Inferior parietal cortex (tissue), 1 donor: ENCODE measurements around the gene AAK1.
A peak's percentile ranks its signal among the peaks of the same experiment; 100 is the strongest.
"Not testable (repeated sequence)": the region's sequence is repeated elsewhere in the genome, so short reads cannot be mapped to it uniquely, and the experiment has no call there.

ENCODE experiments used
- DNase-seq: peaks from one replicate; pipeline ENCODE4 v3.0.0-alpha.2; 2016; ENCODE audit errors: extremely low spot score

AAK1 gene

GRCh38 chr2:69453475-69454129 lies 189.9 kb downstream of the AAK1 start:
- DNase-seq, result no peak

DNA sequence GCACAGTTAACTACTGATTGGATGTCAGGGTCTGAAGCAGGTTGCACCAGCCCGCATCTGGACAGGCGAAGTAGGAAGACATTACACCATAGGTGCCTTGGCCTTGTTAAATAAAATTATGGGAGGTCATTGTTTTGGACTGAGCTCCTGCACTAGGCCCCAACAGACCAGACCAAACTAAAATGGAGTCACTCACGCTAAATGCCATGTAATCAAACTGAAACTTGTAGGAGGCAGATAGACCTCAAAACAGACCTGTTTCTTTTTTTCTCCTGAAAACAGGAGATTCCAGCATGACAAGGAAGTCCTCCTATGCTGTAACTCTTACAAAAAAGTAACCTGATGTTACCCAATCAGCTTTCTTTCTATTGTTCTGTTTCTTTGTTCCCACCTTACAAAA lies 190.9 kb downstream of the AAK1 start:
- no peak for DNase-seq

GRCh38 chr2:69450735-69451416 lies 192.7 kb downstream of the AAK1 start:
- no peak for DNase-seq

DNA sequence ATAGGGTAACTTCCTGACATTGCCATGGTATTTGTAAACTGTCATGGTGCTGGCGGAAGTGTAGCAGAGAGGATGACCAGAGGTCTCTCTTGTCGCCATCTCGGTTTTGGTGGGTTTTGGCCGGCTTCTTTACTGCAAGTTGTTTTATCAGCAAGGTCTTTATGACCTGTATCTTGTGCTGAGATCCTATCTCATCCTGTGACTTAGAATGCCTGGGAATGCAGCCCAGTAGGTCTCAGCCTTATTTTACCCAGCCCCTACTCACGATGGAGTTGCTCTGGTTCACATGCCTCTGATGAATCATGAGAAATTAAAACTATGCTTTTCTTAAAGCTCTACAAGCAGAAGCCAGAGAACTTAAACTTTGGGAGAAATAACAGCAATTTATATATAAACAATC lies 193.6 kb downstream of the AAK1 start:
- DNase-seq, result no peak

GRCh38 chr2:69443673-69444072 lies 199.9 kb downstream of the AAK1 start:
- DNase-seq, result not testable (repeated sequence)

- not testable (repeated sequence) for DNase-seq
Observed at GRCh38 chr2:69439499-69439898, 204.0 kb downstream of the AAK1 start.

- DNase-seq, result no peak
Observed at GRCh38 chr2:69438580-69438979, 205.0 kb downstream of the AAK1 start.

DNA sequence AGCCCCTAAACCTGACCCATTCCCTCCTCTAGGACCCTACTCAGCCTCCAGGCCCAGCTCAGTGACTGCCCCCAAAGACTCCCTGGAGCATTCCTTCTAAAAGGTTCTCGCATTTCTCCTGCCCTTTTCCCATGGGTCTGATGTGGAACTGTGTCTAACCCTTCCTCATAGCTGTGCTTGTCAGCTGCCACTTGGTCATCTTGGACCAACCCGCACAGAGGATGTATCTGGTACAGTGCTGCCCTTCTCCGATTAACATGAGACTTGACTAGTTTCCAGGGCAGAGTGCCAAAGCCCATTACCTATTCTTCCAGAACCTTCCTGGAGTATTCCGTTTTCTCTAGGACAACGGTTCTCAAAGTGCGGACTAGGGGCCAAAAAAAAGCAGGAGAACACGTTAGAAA lies 205.8 kb downstream of the AAK1 start:
- DNase-seq, result no peak

DNA sequence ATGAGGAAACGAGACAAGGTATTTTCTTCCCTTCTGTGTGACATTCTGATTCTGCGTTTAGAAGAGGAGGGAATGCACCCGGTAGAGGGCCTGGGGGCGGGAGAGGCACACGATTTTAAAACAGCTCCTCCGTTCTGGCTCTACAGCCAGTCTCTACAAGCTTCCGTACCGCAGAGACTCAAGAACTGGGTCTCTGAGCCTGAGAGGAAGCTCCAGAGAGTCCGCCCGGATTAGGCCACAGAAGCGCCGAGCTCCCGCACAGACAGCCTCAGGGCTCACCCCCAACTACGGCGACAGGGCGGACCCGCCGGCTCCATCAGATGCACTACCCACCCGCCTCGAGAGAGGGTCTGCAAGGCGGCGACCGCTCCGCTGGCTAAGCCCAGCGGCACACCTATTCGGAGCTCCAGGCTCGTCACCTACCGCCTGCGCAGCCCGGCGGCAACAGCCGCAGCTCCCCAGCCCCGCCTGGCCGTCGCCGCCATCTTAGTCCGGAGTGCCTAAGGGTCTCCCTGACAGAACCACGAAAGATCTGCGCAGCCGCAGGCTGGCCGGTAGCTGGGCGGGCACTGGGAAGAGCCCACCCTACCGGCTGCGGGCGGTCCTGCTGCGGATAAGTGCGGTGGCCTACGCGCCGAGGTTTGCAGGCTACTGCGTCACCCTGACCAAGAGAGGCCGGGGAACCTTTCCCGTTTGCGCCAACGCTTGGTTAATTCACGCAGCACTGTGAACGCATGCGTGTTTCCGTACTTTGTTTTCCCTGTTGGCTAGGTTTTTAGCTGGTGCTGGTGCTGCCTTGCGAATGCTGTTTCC lies 206.4 kb downstream of the AAK1 start, which contains the start of gene NFU1:
Gene NFU1 (minus strand): TSS at position 498 of the 813 bp plus-strand sequence. CDS start 13 bp downstream, at position 485.
- peak; percentile 93 for DNase-seq

GRCh38 chr2:69436596-69436937 lies 207.0 kb downstream of the AAK1 start:
- no peak for DNase-seq

DNA sequence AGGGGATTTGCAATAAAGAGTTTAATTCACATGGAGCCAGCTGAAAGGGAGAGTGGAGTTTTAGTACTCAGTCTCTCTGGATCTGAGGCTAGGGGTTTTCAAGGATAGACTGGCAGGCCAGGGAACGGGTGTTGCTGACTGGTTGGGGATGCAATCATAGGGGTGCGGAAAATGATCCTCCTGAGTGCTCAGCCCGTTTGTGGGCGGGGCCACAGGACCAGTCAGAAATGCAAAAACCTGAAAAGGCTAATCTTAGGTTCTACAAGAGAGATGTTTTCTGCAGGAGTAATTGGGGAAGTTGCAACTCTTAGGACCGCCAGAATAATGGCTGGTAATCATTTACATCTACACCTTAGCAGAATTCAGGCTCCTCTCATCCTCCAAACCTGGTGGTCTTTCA lies 208.8 kb downstream of the AAK1 start:
- no peak for DNase-seq

- no peak for DNase-seq
Observed at GRCh38 chr2:69429491-69430183, 213.9 kb downstream of the AAK1 start.

- DNase-seq, result no peak
Observed at GRCh38 chr2:69428981-69429380, 214.6 kb downstream of the AAK1 start.

- DNase-seq, result no peak
Observed at GRCh38 chr2:69424419-69424818, 219.1 kb downstream of the AAK1 start.

- DNase-seq, result no peak
Observed at GRCh38 chr2:69422198-69422597, 221.3 kb downstream of the AAK1 start.

DNA sequence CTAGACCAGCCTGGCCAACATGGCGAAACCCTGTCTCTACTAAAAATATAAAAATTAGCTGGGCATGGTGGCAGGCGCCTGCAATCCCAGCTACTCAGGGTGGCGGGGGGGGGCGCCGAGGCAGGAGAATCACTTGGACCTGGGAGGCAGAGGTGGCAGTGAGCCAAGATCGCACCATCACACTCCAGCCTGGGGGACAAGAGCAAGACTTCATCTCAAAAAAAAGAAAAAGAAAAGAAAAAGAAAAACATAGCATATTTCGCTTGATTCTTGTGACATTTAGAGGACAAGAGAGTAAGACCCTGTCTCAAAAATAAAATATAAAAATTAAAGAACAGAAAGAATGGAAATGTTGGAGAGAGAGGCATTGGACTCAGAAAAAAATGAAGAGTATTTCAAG lies 224.4 kb downstream of the AAK1 start:
- DNase-seq, result not testable (repeated sequence)

GRCh38 chr2:69416147-69416546 lies 227.4 kb downstream of the AAK1 start:
- DNase-seq, result no peak
